Skin epidermis (tissue), 12 donors: ENCODE measurements around the gene PPP2CA.
"Not testable (repeated sequence)": the region's sequence is repeated elsewhere in the genome, so short reads cannot be mapped to it uniquely, and the experiment has no call there.

Experiments used
- H3K27ac ChIP-seq, 21 experiments: fragments of 200-600 bp; sonication (generic) in 11 of 21; one replicate each; pipeline ENCODE4 v1.5.0; 2020; ENCODE audit warnings: mild to moderate bottlenecking in 3 of 21, inconsistent platforms in 2 of 21, moderate library complexity in 2 of 21
- H3K4me3 ChIP-seq, 7 experiments: fragments of 200-600 bp; sonication (generic) in 2 of 7; one replicate each; pipeline ENCODE4 v1.5.0; 2020; ENCODE audit warnings: inconsistent platforms in 2 of 7, mild to moderate bottlenecking in 2 of 7, moderate library complexity in 1 of 7

PPP2CA gene

DNA sequence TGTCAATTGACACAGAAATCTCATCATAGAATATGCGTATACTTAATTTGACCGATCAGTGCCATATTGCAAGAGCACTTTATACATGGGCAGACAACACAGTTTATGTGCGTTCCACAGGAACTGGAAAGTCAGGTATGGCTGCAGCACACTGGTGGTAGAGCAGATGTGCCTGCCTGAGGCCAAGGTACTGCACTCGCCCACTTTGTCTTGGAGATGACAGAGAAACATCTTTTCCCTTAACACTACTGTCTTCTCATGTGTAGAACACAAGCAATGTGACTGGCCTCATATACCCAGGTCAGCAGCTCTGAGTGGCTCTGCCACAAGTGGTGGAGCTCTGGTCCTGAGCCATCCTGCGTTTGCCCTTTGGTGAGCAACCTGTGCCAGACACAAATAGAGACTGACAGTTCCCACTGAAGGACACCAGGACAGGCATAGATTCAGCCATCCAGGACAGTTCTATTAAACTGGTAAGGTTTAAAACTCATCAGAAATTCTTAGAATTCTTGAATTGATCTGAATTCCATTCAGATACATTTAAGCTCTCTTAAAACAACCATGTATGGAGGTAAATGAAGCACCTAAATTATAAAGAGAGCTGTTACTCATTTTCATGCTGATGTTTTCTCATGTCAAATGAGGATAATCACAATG lies 21.0 kb upstream of the PPP2CA start:
- H3K4me3 ChIP-seq: no peak overlapping the region
- peak overlapping the region in 12 of 21 experiments; percentile 16 to 77 (median 58) for H3K27ac ChIP-seq

GRCh38 chr5:134245692-134246091 lies 19.8 kb upstream of the PPP2CA start:
- Histone ChIP-seq H3K4me3 (no peak overlapping the region), H3K27ac (peak overlapping the region in 7 of 21 experiments; percentile 8 to 68 (median 47))

DNA sequence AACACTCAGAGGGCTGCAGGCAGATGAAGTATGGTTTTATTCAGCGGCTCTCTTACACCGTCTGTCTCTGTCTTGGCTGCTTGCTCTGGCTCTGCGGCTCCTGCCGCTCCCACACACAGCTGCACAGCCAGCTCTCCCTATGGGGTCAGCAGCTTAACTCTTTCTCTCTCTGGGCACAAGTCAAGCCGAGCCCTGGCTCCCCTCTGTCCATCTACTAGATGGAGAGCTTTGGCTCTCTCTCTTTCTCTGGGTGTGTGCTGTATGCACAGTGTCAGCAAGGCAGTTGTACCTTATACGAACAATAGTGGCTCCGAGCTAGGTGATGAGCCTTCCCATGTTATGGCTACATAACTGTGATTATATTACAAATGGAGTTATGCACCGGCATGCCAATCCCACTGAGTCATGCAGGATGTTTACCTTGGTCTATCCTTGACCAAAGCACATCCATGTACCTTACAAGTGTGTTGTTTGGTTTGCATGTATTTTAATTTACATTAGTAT lies 19.3 kb upstream of the PPP2CA start:
- Histone ChIP-seq H3K27ac (peak overlapping the region in 6 of 21 experiments; percentile 15 to 66 (median 44)), H3K4me3 (no peak overlapping the region)

DNA sequence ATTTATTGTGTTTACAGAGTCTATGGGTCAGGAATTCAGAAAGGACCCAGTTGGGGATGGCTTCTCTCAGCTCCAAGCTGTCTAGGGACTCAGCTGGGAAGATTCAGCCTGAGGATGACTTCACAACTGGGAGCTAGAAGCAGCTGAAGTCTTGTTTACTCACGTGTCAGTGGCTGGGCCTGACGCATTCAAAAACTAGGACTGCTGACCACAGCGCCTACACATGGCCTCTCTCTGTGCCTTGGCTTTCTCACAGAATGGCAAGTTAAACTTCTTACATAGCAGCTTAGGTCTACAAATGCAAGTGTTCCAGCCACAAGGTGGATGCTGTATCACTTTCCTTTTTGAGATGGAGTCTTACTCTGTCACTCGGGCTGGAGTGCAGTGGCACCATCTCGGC lies 16.3 kb upstream of the PPP2CA start:
- Histone ChIP-seq H3K27ac (no peak overlapping the region), H3K4me3 (no peak overlapping the region)

GRCh38 chr5:134240421-134240962 lies 14.6 kb upstream of the PPP2CA start:
- no peak overlapping the region for H3K4me3 ChIP-seq
- H3K27ac ChIP-seq: peak overlapping the region in 10 of 21 experiments; percentile 1 to 55 (median 15)

DNA sequence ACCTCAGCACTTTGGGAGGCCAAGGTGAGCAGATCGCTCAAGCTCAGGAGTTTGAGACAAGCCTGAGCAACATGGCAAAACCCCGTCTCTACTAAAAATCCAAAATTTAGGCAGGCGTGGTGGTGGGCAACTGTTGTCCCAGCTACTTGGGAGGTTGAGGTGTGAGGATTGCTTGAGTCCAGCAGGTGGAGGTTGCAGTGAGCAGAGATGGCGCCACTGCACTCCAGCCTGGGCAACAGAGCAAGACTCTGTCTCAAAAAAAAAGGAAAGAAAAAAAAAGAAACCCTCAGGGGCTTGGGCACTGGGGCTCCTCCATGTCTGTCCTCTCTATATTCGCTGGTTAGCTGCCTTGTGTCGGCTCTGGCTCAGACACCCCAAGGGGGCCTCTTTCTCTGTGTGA lies 10.9 kb upstream of the PPP2CA start:
- Histone ChIP-seq H3K27ac (no peak overlapping the region), H3K4me3 (no peak overlapping the region)

- H3K27ac ChIP-seq: no peak overlapping the region
- no peak overlapping the region for H3K4me3 ChIP-seq
Measured at GRCh38 chr5:134236318-134236717, 10.4 kb upstream of the PPP2CA start.

DNA sequence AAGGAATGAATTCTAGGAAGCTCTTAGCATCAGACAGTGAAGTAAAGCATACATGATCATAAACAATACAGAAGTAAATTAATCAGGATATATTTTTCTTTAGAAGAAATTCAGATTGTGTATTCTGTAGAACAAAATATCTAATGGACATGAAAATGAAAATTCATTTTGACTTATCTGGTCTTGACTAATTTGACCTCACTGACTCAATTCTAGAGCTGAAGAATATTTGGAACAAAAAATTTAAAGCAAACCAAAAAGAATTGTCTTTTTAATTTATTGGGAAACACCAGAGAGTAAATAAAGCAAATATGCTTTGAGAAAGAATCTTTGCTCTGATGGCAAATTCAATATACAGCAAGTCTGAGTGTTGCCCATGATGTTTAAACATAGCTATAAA lies 2.8 kb upstream of the PPP2CA start:
- Histone ChIP-seq H3K27ac (no peak overlapping the region), H3K4me3 (no peak overlapping the region)

DNA sequence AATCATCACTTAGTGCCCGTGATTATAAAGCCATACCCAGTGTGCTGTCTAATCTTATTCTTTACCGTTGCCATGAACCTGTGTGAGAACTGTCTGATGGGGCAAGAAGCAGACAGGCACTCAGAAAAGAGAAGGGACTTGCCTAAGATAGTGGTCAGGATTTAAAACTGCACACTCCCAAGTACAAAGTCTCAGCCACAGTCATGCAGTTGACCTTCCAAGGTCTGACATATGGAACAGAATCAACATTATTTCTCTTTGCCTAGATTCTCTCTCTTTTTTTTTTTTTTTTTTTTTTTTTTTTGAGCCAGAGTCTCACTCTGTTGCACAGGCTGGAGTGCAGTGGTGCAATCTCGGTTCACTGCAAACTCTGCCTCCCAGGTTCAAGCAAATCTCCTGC lies 1.9 kb upstream of the PPP2CA start:
- Histone ChIP-seq H3K27ac (peak overlapping the region in 9 of 21 experiments; percentile 21 to 100 (median 99)), H3K4me3 (no peak overlapping the region)

GRCh38 chr5:134227259-134227658 lies 1.4 kb upstream of the PPP2CA start:
- H3K4me3 ChIP-seq: peak overlapping the region in 4 of 7 experiments; percentile 85 to 98 (median 90)
- peak overlapping the region in 20 of 21 experiments; percentile 96 to 100 (median 100) for H3K27ac ChIP-seq

GRCh38 chr5:134226441-134227192 lies 744 bp upstream of the PPP2CA start:
- H3K27ac ChIP-seq: peak overlapping the region; percentile 44 to 100 (median 99)
- peak overlapping the region; percentile 80 to 100 (median 91) for H3K4me3 ChIP-seq

DNA sequence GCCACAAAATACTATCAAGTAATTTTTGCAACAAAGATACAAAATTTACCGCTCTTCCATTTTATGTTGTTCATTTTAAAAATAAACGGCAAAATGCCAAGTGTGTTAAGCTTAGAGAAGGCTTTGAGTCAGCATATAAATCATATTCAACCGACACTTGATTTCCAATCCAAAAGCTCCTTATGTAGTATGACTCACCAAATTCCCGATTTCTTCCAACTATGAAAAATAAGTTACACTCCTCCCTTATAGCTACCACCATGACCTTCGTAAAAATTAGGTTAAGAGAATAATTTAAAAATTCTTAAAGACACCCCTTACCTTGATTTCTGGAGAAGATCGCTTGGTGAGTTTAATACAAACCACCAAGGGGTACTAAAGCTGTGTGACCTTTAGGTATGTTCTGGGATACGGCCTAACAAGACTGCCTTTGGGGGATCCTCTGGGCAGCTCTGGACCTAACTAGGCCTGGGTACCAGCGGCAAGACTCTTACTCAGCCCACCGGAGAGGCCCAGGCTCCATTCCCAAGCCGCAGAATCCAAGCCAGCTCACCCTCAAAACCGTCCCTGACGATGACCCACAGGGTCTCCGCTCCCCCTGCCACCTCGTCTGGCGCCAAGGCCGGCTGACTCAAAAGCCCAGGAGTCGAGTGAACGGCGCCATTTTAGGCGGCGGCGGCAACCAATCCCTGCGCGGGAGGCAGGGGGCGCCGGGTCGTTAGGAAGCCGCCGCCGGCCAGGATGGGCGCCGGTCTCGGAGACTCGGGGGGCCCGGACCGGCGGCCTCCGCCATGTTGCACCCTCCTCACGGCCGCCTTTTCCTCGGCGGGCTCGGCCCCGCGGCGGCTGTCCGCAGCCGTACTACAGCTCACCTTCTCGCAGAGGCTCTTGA lies 739 bp downstream of the PPP2CA start:
- H3K4me3 ChIP-seq: peak overlapping the region; percentile 80 to 100 (median 91)
- H3K27ac ChIP-seq: peak overlapping the region; percentile 73 to 100 (median 99)

DNA sequence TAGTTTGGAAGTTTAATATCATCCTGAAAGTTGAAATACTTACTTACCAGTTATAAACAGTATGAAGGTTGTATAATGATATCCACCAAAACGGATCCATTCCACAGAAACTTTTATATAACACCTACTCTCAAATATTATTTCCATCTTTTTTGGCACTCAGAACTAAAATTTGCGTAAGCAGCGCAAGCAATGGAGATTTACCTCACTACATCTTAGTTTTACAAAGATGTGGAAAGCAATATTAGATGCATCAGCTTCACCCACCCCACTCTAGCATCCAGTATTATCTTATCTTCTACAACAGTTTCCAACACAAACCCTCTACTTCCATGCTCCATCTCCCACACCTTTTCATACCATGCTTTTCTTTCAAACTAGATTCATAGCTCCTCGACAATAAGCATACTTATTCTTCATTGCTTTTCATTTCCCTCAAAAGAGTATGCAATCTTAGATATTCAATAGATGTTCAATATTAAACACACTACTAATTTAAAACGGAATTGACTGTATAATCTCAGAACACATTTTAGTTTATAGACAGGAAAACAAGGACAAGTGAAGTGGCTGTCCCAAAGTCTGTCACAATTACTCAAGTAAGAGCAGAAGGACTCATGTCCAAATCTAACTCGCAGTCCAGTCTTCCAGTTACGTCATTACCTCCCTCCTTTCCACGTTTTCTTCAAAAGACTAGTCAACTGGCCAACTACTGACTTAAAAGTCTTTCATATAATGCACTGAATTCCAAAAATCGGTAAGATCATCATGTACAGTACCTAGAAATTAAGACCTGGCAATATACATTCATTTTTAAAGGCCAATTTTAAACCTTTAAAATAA lies 2.2 kb downstream of the PPP2CA start:
- H3K4me3 ChIP-seq: peak overlapping the region; percentile 80 to 100 (median 91)
- H3K27ac ChIP-seq: peak overlapping the region in 7 of 21 experiments; percentile 14 to 100 (median 99)

DNA sequence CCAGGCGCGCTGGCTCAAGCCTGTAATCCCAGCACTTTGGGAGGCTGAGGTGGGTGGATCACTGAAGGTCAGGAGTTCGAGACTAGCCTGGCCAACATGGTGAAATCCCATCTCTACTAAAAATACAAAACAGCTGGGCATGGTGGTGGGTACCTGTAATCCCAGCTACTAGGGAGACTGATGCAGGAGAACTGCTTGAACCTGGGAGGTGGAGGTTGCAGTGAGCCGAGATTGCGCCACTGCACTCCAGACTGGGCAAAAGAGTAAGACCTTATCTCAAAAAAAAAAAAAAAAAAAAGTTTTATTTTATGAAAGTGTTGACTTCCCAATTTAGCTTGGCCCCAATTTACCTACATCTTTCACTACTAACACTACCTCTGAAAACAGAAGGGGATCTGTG lies 4.2 kb downstream of the PPP2CA start:
- H3K27ac ChIP-seq, H3K4me3 ChIP-seq: not testable (repeated sequence)

- H3K27ac ChIP-seq: no peak overlapping the region
- no peak overlapping the region for H3K4me3 ChIP-seq
Measured at GRCh38 chr5:134215757-134216156, 10.1 kb downstream of the PPP2CA start.

GRCh38 chr5:134211263-134212031 lies 14.4 kb downstream of the PPP2CA start:
- not testable (repeated sequence) for H3K4me3 ChIP-seq, H3K27ac ChIP-seq

DNA sequence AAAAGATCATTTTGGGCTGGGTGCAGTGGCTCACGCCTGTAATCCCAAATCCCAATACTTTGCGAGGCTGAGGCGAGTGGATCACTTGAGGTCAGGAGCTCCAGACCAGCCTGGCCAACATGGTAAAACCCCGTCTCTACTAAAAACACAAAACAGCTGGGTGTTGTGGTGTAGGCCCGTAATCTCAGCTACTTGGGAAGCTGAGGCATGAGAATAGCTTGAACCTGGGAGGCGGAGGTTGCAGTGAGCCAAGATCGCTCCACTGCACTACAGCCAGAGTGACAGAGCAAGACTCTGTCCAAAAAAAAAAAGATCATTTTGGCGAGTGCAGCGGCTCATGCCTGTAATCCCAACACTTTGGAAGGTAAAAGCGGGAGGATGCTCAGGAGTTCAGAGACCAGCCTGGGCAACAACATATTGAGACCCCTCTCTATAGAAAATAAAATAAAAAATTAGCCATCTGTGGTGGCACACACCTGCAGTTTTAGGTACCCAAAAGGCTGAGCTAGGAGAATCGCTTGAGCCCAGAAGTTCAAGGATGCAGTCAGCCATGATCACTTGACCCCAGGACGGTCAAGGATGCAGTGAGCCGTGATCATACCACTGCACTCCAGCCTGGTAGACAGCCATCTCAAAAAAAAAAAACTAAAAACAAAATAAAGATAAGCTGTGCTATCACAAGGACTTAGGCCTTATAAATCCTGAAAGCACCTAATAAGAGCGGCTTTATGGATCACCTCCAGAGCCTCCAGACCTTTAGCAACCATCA lies 16.2 kb downstream of the PPP2CA start:
- no peak overlapping the region for H3K4me3 ChIP-seq
- no peak overlapping the region for H3K27ac ChIP-seq
